HG02852 (cell line): ENCODE measurements around the gene SMIM26.
"Not testable (repeated sequence)": the region's sequence is repeated elsewhere in the genome, so short reads cannot be mapped to it uniquely, and the experiment has no call there.

ENCODE experiments used
- ATAC-seq: cut with Tn5 transposase; IDR thresholded peaks from one replicate; pipeline ENCODE4 v1.9.1; 2021; ENCODE audit warnings: mild to moderate bottlenecking, moderate library complexity; ENCODE audit not compliant: unreplicated experiment

The SMIM26 gene

GRCh38 chr20:18566892-18567738 is at the start of gene SMIM26:
SMIM26 (plus strand) TSS chr20:18567432; CDS start chr20:18567479, 47 bp downstream.
- ATAC-seq: peak; percentile 99

DNA sequence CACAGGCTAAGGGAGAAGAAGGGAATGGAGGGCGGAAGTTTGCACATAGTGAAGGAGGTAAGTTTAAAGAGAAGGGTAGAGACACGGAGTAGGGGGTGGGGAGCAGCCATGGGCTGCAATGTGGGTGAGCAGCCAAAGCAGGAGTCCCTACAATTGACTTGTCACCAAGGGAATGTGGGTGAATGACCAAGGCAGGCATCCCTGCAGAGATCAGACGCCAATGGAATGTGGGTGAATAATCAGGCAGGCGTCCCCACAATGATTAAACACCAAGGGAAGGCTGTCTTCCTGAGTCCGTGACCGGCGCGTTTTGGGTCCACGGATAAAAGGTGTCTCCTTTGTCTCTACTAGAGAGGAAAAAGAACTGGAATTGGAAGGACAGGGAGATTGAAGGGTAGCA is 45.2 kb upstream of the SMIM26 start:
- ATAC-seq: not testable (repeated sequence)

GRCh38 chr20:18523066-18523465 is 44.2 kb upstream of the SMIM26 start:
- ATAC-seq: no peak

DNA sequence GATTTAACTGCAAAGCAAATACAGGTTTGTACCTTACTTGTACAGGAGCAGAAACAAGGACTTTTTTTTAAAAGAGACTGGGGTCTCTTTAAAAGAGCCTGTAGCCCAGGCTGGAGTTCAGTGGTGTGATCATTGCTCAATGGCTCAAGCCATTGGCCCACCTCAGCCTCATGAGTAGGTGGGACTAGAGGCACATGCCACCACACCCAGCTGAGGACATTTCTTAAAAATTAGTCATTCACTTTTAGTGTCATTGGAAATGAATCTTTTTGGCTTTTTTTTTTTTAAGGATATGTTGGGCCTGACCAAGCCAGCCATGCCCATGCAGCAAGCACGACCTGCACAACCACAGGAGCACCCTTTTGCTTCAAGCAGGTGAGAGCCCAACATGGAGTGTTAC is 42.6 kb upstream of the SMIM26 start:
- ATAC-seq: no peak

DNA sequence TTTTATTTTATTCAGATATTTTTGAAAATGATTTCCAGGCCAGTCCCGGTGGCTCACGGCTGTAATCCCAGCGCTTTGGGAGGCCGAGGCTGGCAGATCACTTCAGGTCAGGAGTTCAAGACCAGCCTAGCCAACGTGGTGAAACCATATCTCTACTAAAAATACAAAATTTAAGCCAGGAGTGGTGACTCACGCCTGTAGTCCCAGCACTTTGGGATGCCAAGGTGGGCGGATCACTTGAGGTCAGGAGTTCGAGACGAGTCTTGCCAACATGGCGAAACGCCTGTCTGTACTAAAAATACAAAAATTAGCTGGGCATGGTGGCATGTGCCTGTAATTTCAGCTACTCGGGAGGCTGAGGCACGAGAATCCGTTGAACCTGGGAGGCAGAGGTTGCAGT is 40.5 kb upstream of the SMIM26 start:
- not testable (repeated sequence) for ATAC-seq

- no peak for ATAC-seq
These were observed 39.9 kb upstream of the SMIM26 start for GRCh38 chr20:18527339-18527738.

- no peak for ATAC-seq
These were observed 39.4 kb upstream of the SMIM26 start for GRCh38 chr20:18527836-18528235.

DNA sequence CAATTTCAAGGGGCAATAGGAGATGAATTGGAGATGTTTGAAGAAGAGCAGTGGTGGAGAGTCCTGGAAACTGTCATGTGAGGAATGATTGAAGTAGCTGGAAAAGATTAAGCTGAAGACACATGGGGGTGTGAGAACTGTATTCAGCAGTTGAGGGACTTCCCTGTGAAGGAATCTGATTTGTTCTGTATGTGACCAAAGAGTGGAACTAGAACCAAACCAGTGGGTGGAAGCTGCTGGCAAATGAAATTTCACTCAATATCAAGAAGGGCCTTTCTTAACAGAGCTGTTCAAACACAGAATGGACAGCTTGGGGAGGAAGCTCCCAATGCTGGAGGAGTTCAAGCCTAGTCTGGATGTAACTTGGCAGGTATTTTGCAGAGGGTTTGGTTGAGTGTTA is 38.2 kb upstream of the SMIM26 start:
- ATAC-seq: no peak

DNA sequence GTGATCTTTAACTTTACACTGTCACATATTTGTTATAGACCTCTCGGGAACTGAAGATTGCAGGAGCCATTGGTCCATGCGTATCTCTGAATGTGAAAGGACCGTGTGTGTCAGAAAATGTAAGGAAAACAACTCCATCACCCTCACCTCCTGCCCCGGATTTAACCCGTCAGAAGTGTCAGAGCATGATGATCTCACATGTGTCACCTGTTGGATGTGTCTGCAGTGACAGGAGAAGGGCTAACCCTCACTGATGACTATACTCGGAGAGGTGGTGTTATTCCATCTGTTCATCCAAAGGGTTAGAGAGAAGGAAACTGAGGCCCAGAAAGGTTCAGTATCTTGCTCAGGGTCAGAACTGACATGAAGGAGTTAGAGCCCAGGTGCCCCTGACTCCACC is 34.6 kb upstream of the SMIM26 start:
- no peak for ATAC-seq

DNA sequence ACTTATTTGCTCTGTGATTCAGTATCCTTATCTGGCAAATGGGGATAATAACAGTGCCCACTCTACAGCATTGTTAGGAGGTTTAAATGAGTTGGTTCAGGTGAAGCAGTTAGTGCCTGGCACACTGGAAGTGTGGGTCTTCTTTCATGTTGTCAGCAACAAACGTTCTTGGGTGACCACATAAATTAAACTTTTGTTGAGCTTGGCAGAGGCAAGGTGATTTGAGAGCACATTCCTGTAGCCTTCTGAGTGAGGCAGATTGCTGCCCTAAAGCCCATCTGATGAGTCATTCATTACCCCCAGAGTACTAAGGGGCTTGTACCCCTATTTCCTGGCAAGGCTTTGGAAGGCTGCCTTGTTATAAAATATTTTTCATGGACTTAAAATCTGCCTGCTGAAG is 33.7 kb upstream of the SMIM26 start:
- ATAC-seq: no peak

GRCh38 chr20:18533978-18534644 is 33.1 kb upstream of the SMIM26 start:
- no peak for ATAC-seq

DNA sequence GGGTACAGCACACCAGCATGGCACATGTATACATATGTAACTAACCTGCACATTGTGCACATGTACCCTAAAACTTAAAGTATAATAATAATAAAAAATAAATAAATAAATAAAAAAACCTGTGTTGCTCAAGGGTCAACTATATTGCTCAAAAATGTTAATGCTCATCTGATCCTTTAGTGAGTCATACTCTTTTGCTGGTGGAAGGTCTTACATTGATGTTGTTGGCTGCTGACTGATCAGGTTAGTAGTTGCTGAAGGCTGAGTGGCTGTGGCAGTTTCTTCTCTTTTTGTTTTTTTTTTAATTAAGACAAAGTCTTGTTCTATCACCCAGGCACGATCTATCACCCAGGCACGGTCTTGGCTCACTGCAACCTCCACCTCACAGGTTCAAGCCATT is 29.6 kb upstream of the SMIM26 start:
- no peak for ATAC-seq

DNA sequence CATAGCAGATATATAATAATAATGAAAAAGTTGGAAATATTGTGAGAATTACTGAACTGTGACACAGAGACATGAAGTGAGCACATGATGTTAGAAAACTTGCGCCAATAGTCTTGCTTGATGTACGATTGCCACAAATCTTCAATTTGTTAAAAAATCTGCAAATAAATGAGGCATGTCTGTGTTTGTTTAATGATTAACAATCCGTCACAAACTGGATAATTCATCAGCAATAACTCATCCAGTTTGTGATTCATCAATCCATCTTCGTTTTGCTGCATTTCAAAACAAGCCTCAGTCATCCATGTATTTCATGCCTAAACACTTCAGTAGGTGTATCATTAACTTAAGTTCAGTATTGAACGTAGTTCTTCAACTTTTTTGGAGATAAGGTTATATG is 25.5 kb upstream of the SMIM26 start:
- no peak for ATAC-seq

- ATAC-seq: no peak
These were observed 24.0 kb upstream of the SMIM26 start for GRCh38 chr20:18543216-18543615.

DNA sequence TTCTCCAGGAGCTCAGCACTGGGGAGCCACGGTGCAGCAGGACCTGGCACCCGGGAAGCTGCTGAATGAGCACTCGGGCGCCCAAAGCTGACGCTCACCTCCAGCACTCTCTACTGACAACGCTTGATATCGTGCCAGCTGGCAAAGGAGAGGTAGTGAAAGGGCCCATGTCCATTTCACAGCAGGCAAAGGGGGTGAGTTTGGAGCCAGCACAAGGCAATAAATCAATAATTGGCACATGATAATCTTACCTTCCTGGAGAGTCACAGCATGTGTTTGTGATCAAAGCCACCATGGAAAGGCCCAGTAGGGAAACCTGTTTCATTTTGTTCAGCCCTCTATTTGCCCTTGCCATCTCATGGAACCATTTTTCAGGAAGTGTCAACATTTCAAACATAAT is 23.3 kb upstream of the SMIM26 start:
- no peak for ATAC-seq

GRCh38 chr20:18545566-18545965 is 21.7 kb upstream of the SMIM26 start:
- no peak for ATAC-seq

GRCh38 chr20:18548465-18548864 is 18.8 kb upstream of the SMIM26 start:
- ATAC-seq: no peak

DNA sequence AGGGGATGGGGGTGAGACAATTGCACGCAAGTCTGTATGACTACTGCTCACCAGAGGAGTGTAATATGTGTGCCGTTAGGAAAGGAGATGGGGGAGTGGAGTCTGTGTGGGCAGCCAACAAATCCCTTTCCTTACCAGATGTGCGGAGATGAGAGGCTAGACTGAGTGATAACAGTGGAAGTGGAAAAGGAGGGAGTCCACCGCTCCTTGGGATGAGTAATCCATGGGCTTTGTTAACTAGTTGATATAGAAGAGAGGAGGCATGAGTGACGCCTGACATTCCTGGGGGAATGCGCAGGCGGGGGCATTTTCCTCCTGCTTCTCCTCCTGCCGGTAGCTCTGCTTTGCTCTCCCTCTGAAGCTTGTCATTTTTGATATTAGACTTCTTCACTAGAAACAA is 13.5 kb upstream of the SMIM26 start:
- ATAC-seq: no peak

DNA sequence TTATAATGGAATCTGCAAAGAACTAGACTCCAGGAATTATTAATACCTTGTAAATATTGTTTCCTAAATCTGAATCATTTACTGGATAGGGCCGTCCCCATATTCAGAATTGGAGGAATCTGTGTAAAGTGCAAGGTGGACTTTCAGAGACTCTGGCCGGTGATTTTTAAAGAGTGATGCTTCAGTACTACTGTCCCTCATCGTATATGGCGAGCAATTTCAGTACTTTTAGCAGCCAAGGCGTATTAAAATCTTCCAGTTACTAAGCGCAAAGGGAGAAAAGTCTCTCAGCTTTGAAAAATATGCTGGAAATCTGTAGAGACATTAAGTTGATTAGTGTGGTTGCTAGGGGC is 483 bp downstream of the SMIM26 start:
- peak; percentile 19 for ATAC-seq

DNA sequence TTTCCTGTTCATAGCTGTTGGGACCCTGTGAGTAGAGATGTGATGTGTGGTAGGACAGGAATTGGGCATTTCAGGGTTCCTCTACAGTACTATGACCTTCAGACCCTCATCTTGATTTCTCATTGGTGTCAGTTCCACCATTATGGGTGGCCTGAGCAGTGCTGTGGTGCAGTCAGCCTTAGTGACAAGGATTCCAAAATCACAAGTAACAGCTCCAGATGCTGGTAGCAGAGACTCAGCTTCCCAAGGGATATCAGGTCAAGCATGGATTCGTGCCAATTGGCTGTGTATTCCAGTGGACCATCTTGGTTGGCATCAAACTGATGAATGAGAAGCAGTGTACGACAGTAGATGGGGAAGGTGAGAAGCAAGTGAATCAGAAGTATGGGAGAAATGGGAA is 3.8 kb downstream of the SMIM26 start:
- no peak for ATAC-seq

- ATAC-seq: no peak
These were observed 4.3 kb downstream of the SMIM26 start for GRCh38 chr20:18571578-18571977.

- ATAC-seq: no peak
These were observed 10.7 kb downstream of the SMIM26 start for GRCh38 chr20:18577942-18578341.

DNA sequence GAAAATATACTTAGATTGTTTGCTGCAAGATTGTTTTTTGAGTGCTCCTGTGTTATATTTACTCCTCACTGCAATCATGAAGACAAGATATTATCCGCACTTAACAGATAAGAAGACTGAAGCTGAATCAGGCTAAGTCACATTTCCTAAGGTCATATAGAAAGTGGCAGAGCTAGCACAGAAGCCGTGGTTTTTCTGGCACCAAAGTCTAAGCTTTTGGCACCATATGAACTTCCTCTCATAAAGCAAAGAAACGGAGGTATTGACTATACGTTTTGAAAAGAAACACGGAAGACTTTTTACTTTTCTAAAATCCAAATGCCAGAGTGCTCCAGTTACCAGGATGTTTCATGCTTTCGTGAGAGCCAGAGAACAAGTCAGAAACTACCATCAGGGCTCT is 11.3 kb downstream of the SMIM26 start:
- ATAC-seq: no peak
